ENCODE data around the gene VIL1. TPM values are rescaled to one million over a fixed set of nuclear protein-coding genes. Genes with fewer than 3 reads are reported as not detected.

Gene VIL1
- total and polyA plus RNA-seq, 2 of the 13 experiments (the other 11 are each of a cell fraction or from before 2014, with no cell fraction given): 287 to 301 TPM

GRCh38 chr2:218397820-218398436 is 21.0 kb upstream of the VIL1 start (continued):
- peak; percentile 90; the same call in 1 of the 2 replicates for TF ChIP-seq DMTF1 (CRISPR knock-in tag; IDR thresholded peaks at IDR 0.05)
- peak; percentile 86; the same call in 1 of the 2 replicates for TF ChIP-seq MED13 (CRISPR knock-in tag; IDR thresholded peaks at IDR 0.05)
- TF ChIP-seq EEA1 (CRISPR knock-in tag; IDR thresholded peaks at IDR 0.05; ENCODE audit: borderline replicate concordance): peak; percentile 12; the same call in 1 of the 2 replicates
- peak; percentile 14 for TF ChIP-seq TGIF2 (CRISPR knock-in tag; IDR thresholded peaks at IDR 0.05)
- peak; percentile 83; the same call in 1 of the 2 replicates for TF ChIP-seq ZBTB10 (CRISPR knock-in tag; IDR thresholded peaks at IDR 0.05; ENCODE audit: borderline replicate concordance)
- 0 out of 2 replicates have a peak, but pooled peaks have one; percentile 16 for TF ChIP-seq ZNF639 (CRISPR knock-in tag; conservative IDR thresholded peaks at IDR 0.05)
- no peak for TF ChIP-seq ZNF282 (IDR thresholded peaks at IDR 0.05; ENCODE audit: partially characterized antibody)
- TF ChIP-seq MIER3 (CRISPR knock-in tag; IDR thresholded peaks at IDR 0.05; ENCODE audit: borderline replicate concordance): peak; percentile 44; the same call in 1 of the 2 replicates
- TF ChIP-seq ZNF850 (CRISPR knock-in tag; conservative IDR thresholded peaks at IDR 0.05): no peak
- TF ChIP-seq BCL3 (CRISPR knock-in tag; IDR thresholded peaks at IDR 0.05): 0 out of 2 replicates have a peak, but pooled peaks have one; percentile 46
- TF ChIP-seq CBX1 (IDR thresholded peaks at IDR 0.05; ENCODE audit: low read depth): peak; percentile 54
- TF ChIP-seq ERF (CRISPR knock-in tag; IDR thresholded peaks at IDR 0.05): peak; percentile 74
- no peak for TF ChIP-seq TERF1 (CRISPR knock-in tag; IDR thresholded peaks at IDR 0.05)
- TF ChIP-seq TFDP1 (CRISPR knock-in tag; IDR thresholded peaks at IDR 0.05; ENCODE audit: borderline replicate concordance): 0 out of 2 replicates have a peak, but pooled peaks have one; percentile 84

Measured in HepG2 (cell line).